Measurements from ENCODE around the gene BRCA2.
"Not testable (repeated sequence)": the region's sequence is repeated elsewhere in the genome, so short reads cannot be mapped to it uniquely, and the experiment has no call there.

The BRCA2 gene

GRCh38 chr13:32320528-32320927 is 5.2 kb downstream of the BRCA2 start:
- no peaks in the 10 kb centered on the region for H3K27me3 Mint-ChIP-seq (ENCODE audit: low read depth)

GRCh38 chr13:32323912-32324311 is 8.6 kb downstream of the BRCA2 start:
- no peaks in the 10 kb centered on the region for H3K9me3 Mint-ChIP-seq
- no peaks in the 10 kb centered on the region for H3K27me3 Mint-ChIP-seq (ENCODE audit: low read depth)
- no peak overlapping the region for H3K27ac Mint-ChIP-seq
- no peaks in the 10 kb centered on the region for H3K4me1 Mint-ChIP-seq
- TF ChIP-seq, protein P1, sequence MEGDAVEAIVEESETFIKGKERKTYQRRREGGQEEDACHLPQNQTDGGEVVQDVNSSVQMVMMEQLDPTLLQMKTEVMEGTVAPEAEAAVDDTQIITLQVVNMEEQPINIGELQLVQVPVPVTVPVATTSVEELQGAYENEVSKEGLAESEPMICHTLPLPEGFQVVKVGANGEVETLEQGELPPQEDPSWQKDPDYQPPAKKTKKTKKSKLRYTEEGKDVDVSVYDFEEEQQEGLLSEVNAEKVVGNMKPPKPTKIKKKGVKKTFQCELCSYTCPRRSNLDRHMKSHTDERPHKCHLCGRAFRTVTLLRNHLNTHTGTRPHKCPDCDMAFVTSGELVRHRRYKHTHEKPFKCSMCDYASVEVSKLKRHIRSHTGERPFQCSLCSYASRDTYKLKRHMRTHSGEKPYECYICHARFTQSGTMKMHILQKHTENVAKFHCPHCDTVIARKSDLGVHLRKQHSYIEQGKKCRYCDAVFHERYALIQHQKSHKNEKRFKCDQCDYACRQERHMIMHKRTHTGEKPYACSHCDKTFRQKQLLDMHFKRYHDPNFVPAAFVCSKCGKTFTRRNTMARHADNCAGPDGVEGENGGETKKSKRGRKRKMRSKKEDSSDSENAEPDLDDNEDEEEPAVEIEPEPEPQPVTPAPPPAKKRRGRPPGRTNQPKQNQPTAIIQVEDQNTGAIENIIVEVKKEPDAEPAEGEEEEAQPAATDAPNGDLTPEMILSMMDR (IDR thresholded peaks at IDR 0.05; ENCODE audit: unreplicated experiment in 3 of 3) = no peak
- peaks cover 20% of the 10 kb centered on the region for H3K36me3 Mint-ChIP-seq (ENCODE audit: low read depth)
- no peak overlapping the region for H3K4me3 Mint-ChIP-seq

More at GRCh38 chr13:32320528-32320927, 5.2 kb downstream of the BRCA2 start:
- TF ChIP-seq, protein P1 (IDR thresholded peaks at IDR 0.05; ENCODE audit: unreplicated experiment in 3 of 3) = no peak
- Mint-ChIP-seq H3K4me3 (peak overlapping the region in 1 of 3 experiments; percentile 6), H3K9me3 (no peaks in the 10 kb centered on the region), H3K4me1 (no peaks in the 10 kb centered on the region), H3K27ac (no peak overlapping the region), H3K36me3 (ENCODE audit: low read depth) (peaks cover 17% of the 10 kb centered on the region)

DNA sequence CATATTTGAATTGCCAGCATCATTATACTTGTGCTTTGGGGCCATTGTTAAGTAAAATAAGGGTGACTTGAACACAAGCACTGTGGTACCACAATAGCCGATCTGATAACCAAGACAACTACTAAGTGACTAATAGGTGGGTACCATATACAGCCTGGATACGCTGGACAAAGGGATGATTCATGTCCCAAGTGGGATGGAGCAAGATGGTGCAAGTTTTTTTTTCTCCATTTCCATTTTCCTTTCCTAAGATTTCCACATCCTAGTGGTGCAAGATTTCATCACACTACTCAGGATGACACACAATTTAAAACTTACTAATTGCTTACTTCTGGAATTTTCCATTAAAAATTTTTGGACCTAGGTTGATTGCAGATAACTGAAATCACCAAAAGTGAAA is 15.1 kb downstream of the BRCA2 start:
- no peaks in the 10 kb centered on the region for H3K27me3 Mint-ChIP-seq (ENCODE audit: low read depth)
- no peak overlapping the region for H3K4me3 Mint-ChIP-seq
- TF ChIP-seq, protein P1 (IDR thresholded peaks at IDR 0.05; ENCODE audit: unreplicated experiment in 3 of 3) = no peak
- no peaks in the 10 kb centered on the region for H3K4me1 Mint-ChIP-seq
- H3K36me3 Mint-ChIP-seq (ENCODE audit: low read depth) = peaks cover 29% of the 10 kb centered on the region
- H3K9me3 Mint-ChIP-seq = no peaks in the 10 kb centered on the region
- H3K27ac Mint-ChIP-seq = no peak overlapping the region

DNA sequence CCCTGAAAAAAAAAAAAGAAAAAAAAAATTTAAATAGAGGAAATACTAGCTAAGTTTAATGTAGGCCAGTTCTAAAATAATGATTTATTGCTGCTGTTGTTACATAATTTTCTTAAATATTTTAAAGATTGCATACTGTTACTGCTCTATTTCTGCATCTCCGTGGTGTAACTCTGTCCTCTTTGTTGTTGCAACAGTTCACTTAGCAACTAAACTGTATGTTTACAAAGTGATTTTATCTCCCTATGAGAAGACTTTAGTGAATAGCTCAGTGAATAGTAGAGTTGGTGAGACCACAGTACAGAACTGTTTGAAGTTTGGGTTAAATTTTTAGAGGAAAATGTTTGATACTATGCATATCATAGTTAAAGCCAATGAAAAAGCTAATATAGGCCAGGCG is 19.4 kb downstream of the BRCA2 start:
- H3K27ac Mint-ChIP-seq = no peak overlapping the region
- no peaks in the 10 kb centered on the region for H3K9me3 Mint-ChIP-seq
- TF ChIP-seq, protein P1 (IDR thresholded peaks at IDR 0.05; ENCODE audit: unreplicated experiment in 3 of 3) = no peak
- H3K4me1 Mint-ChIP-seq = no peaks in the 10 kb centered on the region
- no peaks in the 10 kb centered on the region for H3K27me3 Mint-ChIP-seq (ENCODE audit: low read depth)
- no peak overlapping the region for H3K4me3 Mint-ChIP-seq
- peaks cover 52% of the 10 kb centered on the region for H3K36me3 Mint-ChIP-seq (ENCODE audit: low read depth)

- Mint-ChIP-seq H3K27me3 (ENCODE audit: low read depth) (no peaks in the 10 kb centered on the region), H3K27ac (no peak overlapping the region)
Measured at GRCh38 chr13:32340914-32341313, 25.6 kb downstream of the BRCA2 start.

GRCh38 chr13:32347651-32348050 is 32.3 kb downstream of the BRCA2 start:
- TF ChIP-seq, protein P1 (IDR thresholded peaks at IDR 0.05; ENCODE audit: unreplicated experiment in 3 of 3) = no peak
- no peaks in the 10 kb centered on the region for H3K27me3 Mint-ChIP-seq (ENCODE audit: low read depth)
- no peak overlapping the region for H3K27ac Mint-ChIP-seq
- no peak overlapping the region for H3K4me3 Mint-ChIP-seq
- H3K4me1 Mint-ChIP-seq = no peaks in the 10 kb centered on the region
- H3K9me3 Mint-ChIP-seq = no peaks in the 10 kb centered on the region
- peaks cover 33% of the 10 kb centered on the region for H3K36me3 Mint-ChIP-seq (ENCODE audit: low read depth)

More at GRCh38 chr13:32340914-32341313, 25.6 kb downstream of the BRCA2 start:
- Mint-ChIP-seq H3K4me3 (no peak overlapping the region), H3K4me1 (no peaks in the 10 kb centered on the region), H3K9me3 (peaks cover 3% of the 10 kb centered on the region), H3K36me3 (ENCODE audit: low read depth) (peaks cover 34% of the 10 kb centered on the region)
- TF ChIP-seq, protein P1 (IDR thresholded peaks at IDR 0.05; ENCODE audit: unreplicated experiment in 3 of 3) = no peak

DNA sequence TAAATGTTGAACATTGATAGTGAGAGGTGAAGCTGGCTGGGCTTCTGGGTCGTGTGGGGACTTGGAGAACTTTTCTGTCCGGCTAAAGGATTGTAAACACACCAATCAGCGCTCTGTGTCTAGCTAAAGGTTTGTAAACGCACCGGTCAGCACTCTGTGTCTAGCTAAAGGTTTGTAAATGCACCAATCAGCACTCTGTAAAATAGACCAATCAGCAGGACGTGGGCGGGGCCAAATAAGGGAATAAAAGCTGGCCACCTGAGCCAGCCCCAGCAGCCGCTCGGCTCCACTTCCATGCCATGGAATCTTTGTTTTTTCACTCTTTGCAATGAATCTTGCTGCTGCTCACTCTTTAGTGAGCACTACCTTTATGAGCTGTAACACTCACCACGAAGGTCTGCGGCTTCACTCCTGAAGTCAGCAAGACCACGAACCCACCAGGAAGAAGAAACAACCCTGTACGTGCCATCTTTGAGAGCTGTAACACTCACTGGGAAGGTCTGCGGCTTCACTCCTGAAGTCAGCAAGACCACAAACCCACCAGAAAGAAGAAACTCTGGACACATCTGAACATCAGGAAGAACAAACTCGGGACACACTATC is 35.6 kb downstream of the BRCA2 start:
- not testable (repeated sequence) for H3K27me3 Mint-ChIP-seq (ENCODE audit: low read depth)

More for the DNA sequence above, 35.6 kb downstream of the BRCA2 start:
- H3K4me3 Mint-ChIP-seq, H3K4me1 Mint-ChIP-seq, H3K9me3 Mint-ChIP-seq, H3K27ac Mint-ChIP-seq: not testable (repeated sequence)
- peaks cover 30% of the 10 kb centered on the region for H3K36me3 Mint-ChIP-seq (ENCODE audit: low read depth)

Data from nephron (organoid).